K562 (cell line): Measurements from ENCODE around the gene PTRHD1. TPM values are rescaled to one million over a fixed set of nuclear protein-coding genes. Genes with fewer than 3 reads are reported as not detected.

Experiments
- ATAC-seq: fragments of 200-7000 bp; cut with Tn5 transposase; 3 replicates; pipeline ENCODE4 v1.9.1; 2020; ENCODE audit warnings: moderate library complexity
- BruUV-seq: library from RNA; stranded (reverse); fragments of 400-500 nt; replicated peaks from 2 replicates; lab custom pipeline; 2021; lab: Mats Ljungman, UMichigan
- CTCF ChIA-PET: fragments of 300-600 bp; formaldehyde crosslinking; extraction: SDS; loops from one replicate; lab custom pipeline; 2021; ENCODE audit warnings: low intra/inter-chr PET ratio; lab: Yijun Ruan, JAX
- POLR2A ChIA-PET: fragments of 300-600, 350-650 bp; sonication (Branson Sonifier 250); formaldehyde crosslinking; extraction: SDS; loops from one replicate; lab custom pipeline; 2021; ENCODE audit warnings: antibody characterized with exemption, inconsistent platforms; lab: Yijun Ruan, JAX
- DNase-seq, 4 experiments: peaks; one replicate each; pipeline versions ENCODE4 v3.0.0 to v3.0.0-alpha.2; 2011 to 2018; ENCODE audit warnings: low spot score in 3 of 4, mixed read lengths in 3 of 4; ENCODE audit errors: extremely low read depth in 1 of 4
- FAIRE-seq: peaks from 2 replicates; lab custom pipeline; 2011; peaks lifted over from hg19 to GRCh38; lab: Jason Lieb, UNC
- H2AFZ ChIP-seq: 2 replicates; pipeline ENCODE4 v1.6.0; 2011; ENCODE audit warnings: low read depth, low read length, control low read depth, inconsistent platforms
- H3K27ac ChIP-seq: fragments of 200-600 bp; 3 replicates; pipeline ENCODE4 v1.8.0; 2011; ENCODE audit warnings: low read depth, mild to moderate bottlenecking, control low read depth, inconsistent platforms, low read length, moderate library complexity, mixed read lengths; ENCODE audit errors: extremely low read depth
- H3K27me3 ChIP-seq, 2 experiments: fragments of 300-600 bp in 1 of 2; 2 replicates in 1 of 2; 3 replicates in 1 of 2; pipeline versions ENCODE4 v1.6.0 to v1.8.0; 2011; ENCODE audit warnings: inconsistent platforms in 2 of 2, low read length in 2 of 2, mild to moderate bottlenecking in 1 of 2, mixed read lengths in 1 of 2, moderate library complexity in 1 of 2; ENCODE audit not compliant: control insufficient read depth in 2 of 2, insufficient read depth in 2 of 2
- H3K36me3 ChIP-seq: fragments of 300-600 bp; 3 replicates; pipeline ENCODE4 v1.8.0; 2011; ENCODE audit warnings: mild to moderate bottlenecking, low read length, inconsistent platforms; ENCODE audit not compliant: control insufficient read depth, insufficient read depth
- H3K4me1 ChIP-seq, 2 experiments: fragments of 200-600 bp in 1 of 2; replicated peaks in 1 of 2; 2 replicates in 1 of 2; 3 replicates in 1 of 2; pipeline versions ENCODE4 v1.5.1 to v1.8.0; 2011; ENCODE audit warnings: inconsistent platforms in 2 of 2, low read length in 2 of 2, mild to moderate bottlenecking in 1 of 2, mixed read lengths in 1 of 2, moderate library complexity in 1 of 2; ENCODE audit not compliant: control insufficient read depth in 2 of 2, insufficient read depth in 2 of 2
- H3K4me2 ChIP-seq: 2 replicates; pipeline ENCODE4 v1.6.1; 2011; ENCODE audit warnings: low read length, control low read depth, inconsistent platforms, mixed read lengths; ENCODE audit not compliant: insufficient read depth
- H3K4me3 ChIP-seq: fragments of 200-600 bp; sonication (generic), shearing (Covaris generic); 2 replicates; pipeline ENCODE4 v1.5.1; 2016; ENCODE audit warnings: control low read depth, inconsistent platforms
- H3K79me2 ChIP-seq: fragments of 200-600 bp; 3 replicates; pipeline ENCODE4 v1.8.0; 2011; ENCODE audit warnings: low read length, inconsistent platforms; ENCODE audit not compliant: control insufficient read depth, insufficient read depth
- H3K9ac ChIP-seq, 2 experiments: 2 replicates each; pipeline versions ENCODE4 v1.6.0 to v1.6.1; 2011; ENCODE audit warnings: low read depth in 2 of 2, low read length in 2 of 2, control low read depth in 1 of 2, inconsistent platforms in 1 of 2, mild to moderate bottlenecking in 1 of 2, mixed read lengths in 1 of 2; ENCODE audit not compliant: insufficient read depth in 1 of 2
- H3K9me1 ChIP-seq: one replicate; pipeline ENCODE4 v1.6.0; 2011; ENCODE audit warnings: inconsistent platforms, mild to moderate bottlenecking, low read length, moderate library complexity; ENCODE audit not compliant: control insufficient read depth, insufficient read depth
- H3K9me3 ChIP-seq: replicated peaks from 2 replicates; pipeline ENCODE4 v1.5.1; 2011; ENCODE audit warnings: low read depth, low read length, inconsistent platforms; ENCODE audit not compliant: control insufficient read depth, insufficient read depth
- H4K20me1 ChIP-seq: replicated peaks from 2 replicates; pipeline ENCODE4 v1.6.1; 2011; ENCODE audit warnings: low read length, inconsistent platforms, mixed read lengths; ENCODE audit not compliant: control insufficient read depth, insufficient read depth
- POLR2A ChIP-seq: fragments of 450-650 bp; conservative IDR thresholded peaks from 2 replicates; pipeline ENCODE4 v1.6.1; 2016
- POLR2G ChIP-seq: fragments of 200-400 bp; formaldehyde crosslinking; IDR thresholded peaks from 2 replicates; pipeline ENCODE4 v1.6.1; 2017; ENCODE audit warnings: low read depth, mild to moderate bottlenecking, antibody characterized with exemption, low read length, moderate library complexity
- RBM22 ChIP-seq: fragments of 200-400 bp; formaldehyde crosslinking; IDR thresholded peaks from 2 replicates; pipeline ENCODE4 v1.6.1; 2018; ENCODE audit warnings: low read length, low read depth; ENCODE audit not compliant: poor library complexity, severe bottlenecking
- SUPT5H ChIP-seq: fragments of 450-650 bp; IDR thresholded peaks from 2 replicates; pipeline ENCODE4 v1.6.1; 2016
- ZNF384 ChIP-seq: IDR thresholded peaks from 2 replicates; pipeline ENCODE4 v1.6.1; 2012; ENCODE audit warnings: low read depth, low read length, improper control_type of control experiment
- ZNF57 ChIP-seq: fragments of 450-650 bp; formaldehyde crosslinking; IDR thresholded peaks from 2 replicates; pipeline ENCODE4 v1.4.0; 2020; ENCODE audit warnings: mild to moderate bottlenecking, moderate library complexity
- WGBS: fragments of 100-300 bp; shearing (Covaris generic); methylation state at CpG from one replicate; pipeline ENCODE4 v1.1.6; 2016; ENCODE audit warnings: low coverage, mixed read lengths; ENCODE audit not compliant: insufficient coverage; ENCODE audit errors: missing lambda C conversion rate; 5-methylcytosine and 5-hydroxymethylcytosine counted together
- in situ Hi-C: fragments of 300-500 bp; cut with MboI; formaldehyde crosslinking; loops from 4 replicates; pipeline ENCODE4 v1.15.0; 2018; ENCODE audit warnings: inconsistent platforms, mixed read lengths
- intact Hi-C: fragments of 100-400 bp; cut with micrococcal nuclease; formaldehyde crosslinking; loops from 2 replicates; pipeline ENCODE4 v1.14.2; 2022
- polyA plus RNA-seq, 8 experiments: library from polyadenylated mRNA; depleted of rRNA in 4 of 8; stranded (reverse) in 5 of 8; unstranded in 3 of 8; fragments of >200 nt; fragmentation: Nextera tagmentation in 2 of 8; fragmentation: Illumina TruSeq in 1 of 8; extraction: Ambion mirVana in 2 of 8; extraction: Trizol in 1 of 8; gene quantifications; 2 replicates each; pipeline versions ENCODE4 v1.2.1 to v1.2.3, GENCODE V29; 2011 to 2014; ENCODE audit warnings: inconsistent platforms in 1 of 8, missing spikeins in 1 of 8
- total RNA-seq, 7 experiments: library from RNA; depleted of rRNA in 6 of 7; stranded (reverse); fragments of >200 nt in 6 of 7; fragmentation: Illumina TruSeq in 2 of 7; extraction: Trizol in 2 of 7; gene quantifications; 2 replicates each; pipeline versions ENCODE4 v1.2.1 to v1.2.3, GENCODE V29; 2011 to 2021; ENCODE audit warnings: low replicate concordance in 1 of 7

The PTRHD1 gene
- total and polyA plus RNA-seq, 9 of the 15 experiments (the other 6 are each of a cell fraction or from before 2014, with no cell fraction given): 15.8 to 83.2 (median 46.6) TPM

GRCh38 chr2:24821433-24821891 is 28.3 kb upstream of the PTRHD1 start:
- intact Hi-C loops (no loop called here), in situ Hi-C loops (no loop called here)
- Histone ChIP-seq H2AFZ (no peak overlapping the region), H3K27ac (no peak overlapping the region), H3K9me3 (no peaks in the 10 kb centered on the region), H3K9me1 (no peaks in the 10 kb centered on the region), H3K4me1 (peaks cover 5 to 21% of the 10 kb centered on the region in 2 experiments; a peak in 4 of 5 replicates), H3K4me2 (no peak overlapping the region), H3K27me3 (no peaks in the 10 kb centered on the region), H3K9ac (no peak overlapping the region), H3K79me2 (no peaks in the 10 kb centered on the region; the same call in 1 of the 3 replicates), H3K4me3 (no peak overlapping the region), H4K20me1 (0 out of 2 replicates have a peak, but pooled peaks cover 2% of the 10 kb centered on the region), H3K36me3 (peaks cover 96% of the 10 kb centered on the region)
- DNase-seq (no peak), FAIRE-seq (no peak), ATAC-seq (no peak)
- WGBS: 89% methylated on average over 15 of the region's 15 CpGs
- no TSS peak for BruUV-seq
- no peak for TF ChIP-seq ZNF57 (CRISPR knock-in tag)
- TF ChIP-seq ZNF384: no peak
- TF ChIP-seq POLR2G: peak; percentile 77
- peak; percentile 92 for TF ChIP-seq RBM22
- 0 out of 2 replicates have a peak, but pooled peaks have one; percentile 15 for TF ChIP-seq SUPT5H
- 0 out of 2 replicates have a peak, but pooled peaks have one; percentile 2 for TF ChIP-seq POLR2A
- ChIA-PET CTCF (no interaction called here), POLR2A (interaction anchor here (0.7 to 1.8 kb wide), 6 partner anchors 8 to 811 kb away, joined by 3 to 6 read pairs (median 3); no protein-coding TSS in a partner anchor)
